Measurements from ENCODE around the gene TBC1D22A. TPM values are rescaled to one million over a fixed set of nuclear protein-coding genes. Genes with fewer than 3 reads are reported as not detected.

TBC1D22A gene
- total RNA-seq, 1 experiment from 2014 or later, result 32.6 TPM

DNA sequence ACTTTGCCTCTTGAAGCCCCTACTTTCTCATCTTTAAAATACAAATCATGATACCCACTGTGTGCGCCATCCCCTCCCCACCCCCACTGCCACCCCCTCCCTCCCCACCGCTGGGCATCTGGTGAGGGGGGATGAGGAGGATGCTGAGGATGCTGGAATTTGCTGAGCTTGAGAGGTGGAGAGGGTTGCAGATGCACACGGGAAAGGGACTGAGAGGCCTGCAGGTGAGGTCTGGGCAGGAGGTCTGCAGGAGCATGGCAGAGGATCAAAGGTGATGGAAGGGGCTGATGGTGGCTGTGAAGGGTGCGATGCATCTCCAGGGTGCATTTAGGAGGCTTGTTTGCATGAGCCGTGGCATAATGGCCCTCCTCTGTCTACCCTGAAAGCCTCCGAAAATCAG is 7.6 kb upstream of the TBC1D22A start:
- ChIA-PET CTCF (no interaction called here), POLR2A (no interaction called here)
- H3K27me3 Mint-ChIP-seq (ENCODE audit: insufficient read depth, unreplicated experiment), result no peaks in the 10 kb centered on the region
- DNase-seq, result no peak
- no peak overlapping the region for H3K4me3 Mint-ChIP-seq (ENCODE audit: unreplicated experiment)
- no TSS peak for BruUV-seq (replicated peaks)
- Histone ChIP-seq H3K9me3 (0 out of 2 replicates have a peak, but pooled peaks cover 8% of the 10 kb centered on the region), H3K27me3 (replicated peaks; ENCODE audit: control insufficient read depth, insufficient read depth, low read length) (no peaks in the 10 kb centered on the region), H3K4me3 (ENCODE audit: low read depth, low read length) (no peak overlapping the region), H3K4me1 (peaks cover 14% of the 10 kb centered on the region), H3K36me3 (ENCODE audit: control insufficient read depth, insufficient read depth, low read length) (no peaks in the 10 kb centered on the region)
- TF ChIP-seq, protein P1, sequence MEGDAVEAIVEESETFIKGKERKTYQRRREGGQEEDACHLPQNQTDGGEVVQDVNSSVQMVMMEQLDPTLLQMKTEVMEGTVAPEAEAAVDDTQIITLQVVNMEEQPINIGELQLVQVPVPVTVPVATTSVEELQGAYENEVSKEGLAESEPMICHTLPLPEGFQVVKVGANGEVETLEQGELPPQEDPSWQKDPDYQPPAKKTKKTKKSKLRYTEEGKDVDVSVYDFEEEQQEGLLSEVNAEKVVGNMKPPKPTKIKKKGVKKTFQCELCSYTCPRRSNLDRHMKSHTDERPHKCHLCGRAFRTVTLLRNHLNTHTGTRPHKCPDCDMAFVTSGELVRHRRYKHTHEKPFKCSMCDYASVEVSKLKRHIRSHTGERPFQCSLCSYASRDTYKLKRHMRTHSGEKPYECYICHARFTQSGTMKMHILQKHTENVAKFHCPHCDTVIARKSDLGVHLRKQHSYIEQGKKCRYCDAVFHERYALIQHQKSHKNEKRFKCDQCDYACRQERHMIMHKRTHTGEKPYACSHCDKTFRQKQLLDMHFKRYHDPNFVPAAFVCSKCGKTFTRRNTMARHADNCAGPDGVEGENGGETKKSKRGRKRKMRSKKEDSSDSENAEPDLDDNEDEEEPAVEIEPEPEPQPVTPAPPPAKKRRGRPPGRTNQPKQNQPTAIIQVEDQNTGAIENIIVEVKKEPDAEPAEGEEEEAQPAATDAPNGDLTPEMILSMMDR (IDR thresholded peaks at IDR 0.05; ENCODE audit: insufficient read depth in 1 of 2, low read depth in 1 of 2, low read length in 1 of 2, severe bottlenecking in 1 of 2, unreplicated experiment in 1 of 2), result no peak
- H3K27ac Mint-ChIP-seq (ENCODE audit: unreplicated experiment), result no peak overlapping the region
- intact Hi-C loops (cut with micrococcal nuclease; ENCODE audit: unreplicated experiment), result no loop called here
- peaks cover 24% of the 10 kb centered on the region for H3K4me1 Mint-ChIP-seq (ENCODE audit: low read depth, unreplicated experiment)
- peaks cover 12% of the 10 kb centered on the region for H3K9me3 Mint-ChIP-seq (ENCODE audit: unreplicated experiment)
- H3K36me3 Mint-ChIP-seq (ENCODE audit: insufficient read depth, unreplicated experiment), result peaks cover 6% of the 10 kb centered on the region

DNA sequence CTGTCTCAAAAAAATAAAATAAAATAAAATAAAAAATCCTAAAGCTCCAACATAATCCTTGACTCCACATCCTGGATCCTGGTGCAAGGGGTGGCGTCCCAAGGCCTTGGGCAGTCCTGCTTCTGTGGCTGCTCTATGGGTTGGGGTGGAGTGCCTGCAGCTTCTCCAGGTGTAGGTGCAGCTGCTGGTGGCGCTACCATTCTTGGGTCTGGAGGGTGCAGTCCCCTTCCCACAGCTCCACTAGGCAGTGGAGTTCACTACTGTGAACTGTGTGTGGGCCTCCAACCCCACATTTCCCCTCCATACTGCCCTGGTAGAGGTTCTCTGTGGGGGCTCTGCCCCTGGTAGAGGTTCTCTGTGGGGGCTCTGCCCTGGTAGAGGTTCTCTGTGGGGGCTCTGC is 6.9 kb upstream of the TBC1D22A start:
- Histone ChIP-seq H3K27me3 (replicated peaks; ENCODE audit: control insufficient read depth, insufficient read depth, low read length) (no peaks in the 10 kb centered on the region), H3K36me3 (ENCODE audit: control insufficient read depth, insufficient read depth, low read length) (no peaks in the 10 kb centered on the region), H3K4me1 (peaks cover 7% of the 10 kb centered on the region), H3K9me3 (0 out of 2 replicates have a peak, but pooled peaks cover 8% of the 10 kb centered on the region), H3K4me3 (ENCODE audit: low read depth, low read length) (no peak overlapping the region)
- H3K4me3 Mint-ChIP-seq (ENCODE audit: unreplicated experiment), result no peak overlapping the region
- POLR2A ChIA-PET, result no interaction called here
- CTCF ChIA-PET, result no interaction called here
- no peaks in the 10 kb centered on the region for H3K27me3 Mint-ChIP-seq (ENCODE audit: insufficient read depth, unreplicated experiment)
- no peak overlapping the region for H3K27ac Mint-ChIP-seq (ENCODE audit: unreplicated experiment)
- BruUV-seq (replicated peaks), result no TSS peak
- DNase-seq, result no peak
- H3K36me3 Mint-ChIP-seq (ENCODE audit: insufficient read depth, unreplicated experiment), result peaks cover 6% of the 10 kb centered on the region
- peaks cover 17% of the 10 kb centered on the region for H3K4me1 Mint-ChIP-seq (ENCODE audit: low read depth, unreplicated experiment)
- H3K9me3 Mint-ChIP-seq (ENCODE audit: unreplicated experiment), result peaks cover 12% of the 10 kb centered on the region
- TF ChIP-seq, protein P1 (IDR thresholded peaks at IDR 0.05; ENCODE audit: insufficient read depth in 1 of 2, low read depth in 1 of 2, low read length in 1 of 2, severe bottlenecking in 1 of 2, unreplicated experiment in 1 of 2), result no peak
- intact Hi-C loops (cut with micrococcal nuclease; ENCODE audit: unreplicated experiment), result no loop called here

DNA sequence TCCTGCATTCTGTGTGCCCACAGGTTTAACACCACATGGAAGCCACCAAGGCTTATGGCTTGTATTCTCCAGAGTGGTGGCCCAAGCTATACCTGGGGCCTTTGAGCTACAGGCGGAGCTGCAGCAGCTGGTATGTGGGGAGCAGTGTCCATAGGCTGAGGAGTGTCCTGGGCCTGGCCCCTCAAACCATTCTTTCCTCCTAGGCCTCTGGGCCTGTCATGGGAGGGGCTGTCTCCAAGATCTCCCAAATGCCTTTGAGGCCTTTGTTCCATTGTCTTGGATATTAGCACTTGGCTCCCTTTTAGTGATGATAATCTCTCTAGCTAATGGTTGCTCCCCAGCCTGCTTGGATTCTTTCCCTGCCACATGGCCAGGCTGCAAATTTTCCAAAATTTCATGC is 6.4 kb upstream of the TBC1D22A start:
- no TSS peak for BruUV-seq (replicated peaks)

More for the DNA sequence above, 6.4 kb upstream of the TBC1D22A start:
- H3K4me1 ChIP-seq, result peaks cover 4% of the 10 kb centered on the region; the same call in 1 of the 2 replicates
- H3K36me3 ChIP-seq (ENCODE audit: control insufficient read depth, insufficient read depth, low read length), result no peaks in the 10 kb centered on the region
- ChIA-PET CTCF (no interaction called here), POLR2A (no interaction called here)
- H3K27ac Mint-ChIP-seq (ENCODE audit: unreplicated experiment), result no peak overlapping the region
- peaks cover 12% of the 10 kb centered on the region for H3K9me3 Mint-ChIP-seq (ENCODE audit: unreplicated experiment)
- TF ChIP-seq, protein P1 (IDR thresholded peaks at IDR 0.05; ENCODE audit: insufficient read depth in 1 of 2, low read depth in 1 of 2, low read length in 1 of 2, severe bottlenecking in 1 of 2, unreplicated experiment in 1 of 2), result no peak
- DNase-seq, result no peak
- H3K4me3 Mint-ChIP-seq (ENCODE audit: unreplicated experiment), result no peak overlapping the region
- intact Hi-C loops (cut with micrococcal nuclease; ENCODE audit: unreplicated experiment), result no loop called here
- peaks cover 11% of the 10 kb centered on the region for H3K4me1 Mint-ChIP-seq (ENCODE audit: low read depth, unreplicated experiment)
- no peak overlapping the region for H3K4me3 ChIP-seq (ENCODE audit: low read depth, low read length)
- H3K36me3 Mint-ChIP-seq (ENCODE audit: insufficient read depth, unreplicated experiment), result peaks cover 6% of the 10 kb centered on the region
- 0 out of 2 replicates have a peak, but pooled peaks cover 8% of the 10 kb centered on the region for H3K9me3 ChIP-seq
- H3K27me3 Mint-ChIP-seq (ENCODE audit: insufficient read depth, unreplicated experiment), result no peaks in the 10 kb centered on the region
- no peaks in the 10 kb centered on the region for H3K27me3 ChIP-seq (replicated peaks; ENCODE audit: control insufficient read depth, insufficient read depth, low read length)
